ENCODE data around the gene FAM163B.
"Not testable (repeated sequence)": the region's sequence is repeated elsewhere in the genome, so short reads cannot be mapped to it uniquely, and the experiment has no call there.

FAM163B gene

DNA sequence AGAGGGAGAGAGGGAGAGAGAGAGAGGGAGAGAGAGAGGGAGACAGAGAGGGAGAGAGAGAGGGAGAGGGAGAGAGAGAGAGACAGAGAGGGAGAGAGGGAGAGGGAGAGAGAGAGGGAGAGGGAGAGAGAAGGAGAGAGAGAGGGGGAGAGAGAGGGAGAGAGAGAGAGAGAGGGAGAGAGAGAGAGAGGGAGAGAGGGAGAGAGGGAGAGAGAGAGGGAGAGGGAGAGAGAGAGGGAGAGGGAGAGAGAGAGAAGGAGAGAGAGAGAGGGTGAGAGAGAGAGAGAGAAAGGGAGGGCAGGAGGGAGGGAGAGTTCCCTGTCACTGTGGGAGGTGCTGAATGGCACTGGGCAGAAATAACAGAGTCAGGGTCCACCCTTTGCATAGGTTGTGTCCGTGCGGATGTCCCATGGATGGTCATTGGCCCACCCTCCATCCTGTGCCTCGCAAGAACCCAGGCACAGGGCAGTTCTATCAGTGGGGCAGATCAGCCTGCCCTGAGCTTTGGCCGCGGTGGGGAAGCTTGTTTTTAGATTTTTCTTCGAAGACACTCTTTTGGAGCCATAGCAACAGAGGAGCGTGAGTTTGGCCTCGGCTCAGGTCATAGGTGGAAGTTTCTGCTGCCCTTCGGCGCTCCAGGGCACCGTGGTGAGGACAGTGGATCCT is 44.6 kb downstream of the FAM163B start:
- no peak for DNase-seq

DNA sequence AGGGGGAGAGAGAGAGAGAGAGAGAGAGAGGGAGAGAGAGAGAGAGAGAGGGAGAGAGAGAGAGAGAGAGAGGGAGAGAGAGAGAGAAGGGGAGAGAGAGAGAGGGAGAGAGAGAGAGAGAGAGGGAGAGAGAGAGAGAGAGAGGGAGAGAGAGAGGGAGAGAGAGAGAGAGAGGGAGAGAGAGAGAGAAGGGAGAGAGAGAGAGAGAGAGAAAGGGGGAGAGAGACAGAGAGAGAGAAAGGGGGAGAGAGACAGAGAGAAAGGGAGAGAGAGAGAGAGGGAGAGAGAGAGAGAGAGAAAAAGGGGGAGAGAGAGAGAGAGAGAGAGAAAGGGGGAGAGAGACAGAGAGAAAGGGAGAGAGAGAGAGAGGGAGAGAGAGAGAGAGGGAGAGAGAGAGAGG is 45.4 kb downstream of the FAM163B start:
- not testable (repeated sequence) for DNase-seq

DNA sequence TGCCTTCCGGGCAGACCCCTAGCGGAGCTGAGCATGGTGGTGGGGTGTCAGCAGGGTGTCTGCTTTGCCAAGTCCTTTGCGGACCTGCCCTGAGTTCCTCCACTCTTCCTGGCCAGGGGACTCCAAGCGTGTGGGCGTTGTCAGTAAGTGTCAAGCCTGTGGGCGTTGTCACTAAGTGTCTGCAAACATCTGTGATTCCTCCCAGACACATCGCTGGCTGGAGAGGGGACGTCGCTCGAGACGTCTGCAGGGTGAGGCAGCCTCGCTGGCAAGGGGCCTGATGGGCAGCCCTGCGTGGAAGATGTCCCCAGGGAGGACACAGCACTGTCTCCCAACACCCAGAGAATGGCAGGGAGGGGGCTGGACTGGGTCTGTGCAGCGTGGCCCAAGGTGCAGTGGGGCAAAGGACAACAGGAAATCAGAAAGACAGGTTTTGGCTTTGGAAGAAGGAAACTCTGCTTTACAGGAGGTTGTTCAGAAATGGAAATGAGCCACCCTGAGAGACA is 45.8 kb downstream of the FAM163B start:
- no peak for DNase-seq

DNA sequence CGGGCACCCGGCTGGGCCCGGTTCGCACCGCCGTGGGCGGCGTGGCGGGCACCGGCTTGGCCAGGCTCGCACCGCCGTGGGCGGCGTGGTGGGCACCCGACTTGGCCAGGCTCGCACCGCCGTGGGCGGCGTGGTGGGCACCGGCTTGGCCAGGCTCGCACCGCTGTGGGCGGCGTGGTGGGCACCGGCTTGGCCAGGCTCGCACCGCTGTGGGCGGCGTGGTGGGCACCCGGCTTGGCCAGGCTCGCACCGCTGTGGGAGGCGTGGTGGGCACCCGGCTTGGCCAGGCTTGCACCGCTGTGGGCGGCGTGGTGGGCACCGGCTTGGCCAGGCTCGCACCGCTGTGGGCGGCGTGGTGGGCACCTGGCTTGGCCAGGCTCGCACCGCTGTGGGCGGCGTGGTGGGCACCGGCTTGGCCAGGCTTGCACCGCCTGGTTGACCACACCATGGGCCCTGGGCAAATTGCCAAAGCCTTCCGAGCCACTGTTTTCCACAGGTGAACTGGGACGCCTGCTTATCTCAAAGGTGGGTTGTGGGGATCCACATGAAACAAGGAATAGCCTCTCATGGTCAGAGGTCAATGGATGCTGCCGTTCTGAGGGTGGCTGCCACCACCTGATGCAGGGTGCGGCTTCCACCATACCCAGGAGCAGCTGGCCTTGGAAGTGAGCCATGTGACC is 46.4 kb downstream of the FAM163B start:
- DNase-seq = no peak

DNA sequence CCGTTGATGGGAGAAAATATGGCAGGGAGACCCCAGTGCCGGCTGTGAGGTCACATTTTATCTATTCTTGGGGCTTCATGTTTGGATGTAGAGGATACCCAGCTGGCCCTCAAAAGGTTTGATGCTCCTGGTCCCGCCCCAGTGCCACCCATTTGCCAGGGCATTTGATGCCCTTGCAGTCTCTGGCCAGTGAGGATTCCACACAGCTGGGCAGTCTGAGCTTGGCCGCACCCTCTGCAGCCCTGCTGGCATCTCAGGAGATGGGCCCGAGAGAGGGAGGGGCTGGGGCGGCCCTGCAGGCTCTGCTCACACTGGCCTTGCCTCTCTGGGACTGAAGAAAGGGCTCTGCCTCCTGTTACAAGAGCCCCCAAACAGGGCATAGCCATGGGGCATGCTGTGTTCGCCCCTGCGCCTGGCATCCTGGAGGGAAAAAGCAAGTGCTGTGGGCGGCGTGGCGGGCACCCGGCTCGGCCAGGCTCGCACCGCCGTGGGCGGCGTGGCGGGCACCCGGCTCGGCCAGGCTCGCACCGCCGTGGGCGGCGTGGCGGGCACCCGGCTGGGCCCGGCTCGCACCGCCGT is 47.1 kb downstream of the FAM163B start:
- no peak for DNase-seq

DNA sequence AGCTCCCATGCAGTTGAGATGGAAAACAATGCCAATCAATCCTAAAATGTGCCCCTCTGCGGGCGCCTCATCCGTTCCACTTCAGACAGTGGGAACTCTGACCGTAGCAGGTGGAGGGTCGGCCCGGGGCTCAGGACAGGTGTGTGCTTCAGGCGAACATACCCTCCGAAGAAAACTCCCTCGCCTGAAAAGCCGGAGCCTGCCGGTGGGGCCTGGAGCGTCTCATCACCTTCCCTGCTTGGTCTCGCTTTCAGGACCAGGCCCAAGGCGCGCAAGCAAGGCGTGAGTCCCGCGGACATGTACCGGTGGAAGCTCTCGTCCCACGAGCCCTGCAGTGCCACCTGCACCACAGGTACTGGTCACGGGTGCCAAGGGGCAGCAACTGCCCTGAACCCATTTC is 48.2 kb downstream of the FAM163B start:
- DNase-seq = no peak

DNA sequence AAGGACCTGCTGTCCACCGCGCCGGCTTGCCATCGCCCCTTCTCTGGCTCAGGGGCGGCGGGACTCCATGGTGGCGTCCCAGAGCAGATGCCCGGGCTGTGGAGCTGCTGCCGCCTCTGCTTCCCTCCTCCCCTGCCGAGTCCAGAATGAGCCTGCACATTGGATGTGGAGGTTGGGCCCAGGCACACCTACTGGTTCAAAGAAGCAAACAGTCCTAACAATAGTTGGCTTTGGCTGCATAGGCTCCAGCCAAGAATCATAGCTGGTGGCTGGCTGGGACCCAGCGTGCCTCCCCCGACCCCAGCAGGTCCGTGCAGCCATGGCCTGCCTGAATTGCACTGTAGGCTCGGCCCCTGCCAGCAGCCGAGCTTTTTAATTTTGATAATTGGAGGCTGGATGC is 48.9 kb downstream of the FAM163B start:
- DNase-seq = no peak

DNA sequence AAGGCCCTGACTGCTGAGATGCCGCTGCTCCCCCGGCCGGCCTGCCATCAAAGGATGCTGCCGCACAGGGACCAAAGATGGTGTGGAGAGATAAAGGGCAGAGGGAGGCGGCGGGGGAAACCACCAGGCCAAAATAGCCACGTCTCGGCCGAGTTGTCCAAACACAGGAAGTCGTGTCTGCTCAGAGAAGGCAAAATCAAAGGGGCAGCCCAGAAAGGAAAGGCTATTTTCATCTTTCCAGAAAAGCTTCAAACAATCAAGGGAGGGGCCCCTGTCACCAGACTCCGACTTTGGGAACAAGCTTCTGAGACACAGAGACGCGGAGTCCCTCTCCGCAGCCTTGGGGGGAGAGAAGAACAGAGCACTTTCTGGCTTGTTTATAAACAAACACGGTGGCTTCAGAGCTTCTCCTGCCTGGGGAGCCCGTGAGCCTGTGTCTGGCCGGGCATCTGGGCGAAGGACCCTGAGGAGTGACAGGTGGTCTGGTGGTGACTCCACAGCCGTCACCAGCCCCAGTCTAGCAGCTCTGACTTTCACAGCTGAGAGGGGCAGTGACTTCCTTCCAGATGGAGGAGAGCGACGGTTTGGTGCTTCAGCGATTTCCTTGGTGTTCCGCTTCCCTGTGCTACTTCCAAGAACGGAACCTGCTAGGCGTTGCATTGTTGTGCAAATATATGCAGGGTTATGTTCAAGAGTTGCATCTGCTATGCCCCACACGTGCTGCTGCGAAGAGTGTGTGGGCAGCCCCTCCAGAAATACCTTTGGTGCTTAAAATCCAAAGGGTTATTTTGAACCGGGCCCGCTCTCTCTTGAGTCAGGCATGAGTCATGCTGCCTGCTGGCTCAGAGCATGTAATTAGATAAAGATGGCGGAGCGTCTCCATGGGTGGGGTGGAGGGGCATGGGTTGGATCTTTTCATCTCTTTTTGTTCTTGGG is 50.7 kb downstream of the FAM163B start:
- no peak for DNase-seq

DNA sequence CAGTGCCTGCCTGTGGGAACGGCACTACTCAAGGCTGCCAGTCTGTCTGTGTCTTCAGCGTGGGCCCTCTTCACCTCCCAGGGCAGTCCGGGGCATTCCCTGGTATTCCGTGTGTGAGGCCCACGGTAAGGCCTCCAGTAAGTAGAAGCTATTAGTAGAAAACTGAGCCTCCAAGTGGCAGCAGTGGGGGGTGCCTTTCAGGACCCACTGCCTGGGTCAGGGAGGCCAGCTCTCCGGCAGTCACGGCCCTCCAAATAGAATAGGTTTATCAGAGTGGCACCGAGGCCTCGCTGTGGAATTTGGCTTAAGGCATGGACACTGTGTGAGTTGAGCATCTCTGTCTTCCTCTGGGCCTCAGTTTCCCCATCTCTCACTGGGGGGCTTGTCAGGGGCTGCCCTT is 51.6 kb downstream of the FAM163B start:
- no peak for DNase-seq

DNA sequence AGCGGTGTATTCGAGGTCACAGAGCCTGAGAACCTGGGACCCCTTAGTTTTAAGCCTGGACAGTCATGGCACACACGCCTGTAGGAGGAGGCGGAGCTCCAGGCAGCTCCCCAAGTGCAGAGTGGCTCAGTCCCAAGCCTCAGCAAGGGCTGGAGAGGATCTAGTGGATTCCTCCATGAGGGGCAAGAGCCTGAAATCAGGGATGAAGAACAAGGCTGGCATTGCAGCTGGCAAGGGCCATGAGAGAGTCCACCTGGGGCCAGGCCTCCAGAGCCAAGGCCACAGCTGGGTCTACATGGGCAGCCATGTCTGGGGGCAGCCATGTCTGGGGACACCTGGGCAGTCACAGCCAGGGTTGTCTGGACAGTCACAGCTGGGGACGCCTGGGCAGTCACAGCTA is 52.8 kb downstream of the FAM163B start:
- no peak for DNase-seq

DNA sequence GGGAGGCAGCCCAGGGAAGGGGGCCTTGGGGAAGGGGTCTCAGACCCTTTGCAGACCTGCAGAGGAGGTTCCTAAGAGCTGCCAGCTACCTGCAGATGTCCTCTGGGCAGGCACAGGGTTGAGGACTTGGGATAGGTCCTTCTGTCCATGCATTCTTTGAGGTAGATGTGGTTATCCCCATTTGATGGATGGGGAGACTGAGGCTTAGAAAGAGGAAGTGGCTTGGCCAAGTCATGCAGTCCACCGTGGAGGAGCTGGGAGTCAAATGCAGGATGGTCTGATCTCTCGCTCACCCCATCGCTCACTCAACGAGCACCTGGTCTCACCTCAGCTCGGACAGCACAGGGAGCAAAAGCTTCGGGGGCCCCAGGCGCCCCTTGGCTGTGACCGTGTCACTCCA is 54.5 kb downstream of the FAM163B start:
- DNase-seq = no peak

DNA sequence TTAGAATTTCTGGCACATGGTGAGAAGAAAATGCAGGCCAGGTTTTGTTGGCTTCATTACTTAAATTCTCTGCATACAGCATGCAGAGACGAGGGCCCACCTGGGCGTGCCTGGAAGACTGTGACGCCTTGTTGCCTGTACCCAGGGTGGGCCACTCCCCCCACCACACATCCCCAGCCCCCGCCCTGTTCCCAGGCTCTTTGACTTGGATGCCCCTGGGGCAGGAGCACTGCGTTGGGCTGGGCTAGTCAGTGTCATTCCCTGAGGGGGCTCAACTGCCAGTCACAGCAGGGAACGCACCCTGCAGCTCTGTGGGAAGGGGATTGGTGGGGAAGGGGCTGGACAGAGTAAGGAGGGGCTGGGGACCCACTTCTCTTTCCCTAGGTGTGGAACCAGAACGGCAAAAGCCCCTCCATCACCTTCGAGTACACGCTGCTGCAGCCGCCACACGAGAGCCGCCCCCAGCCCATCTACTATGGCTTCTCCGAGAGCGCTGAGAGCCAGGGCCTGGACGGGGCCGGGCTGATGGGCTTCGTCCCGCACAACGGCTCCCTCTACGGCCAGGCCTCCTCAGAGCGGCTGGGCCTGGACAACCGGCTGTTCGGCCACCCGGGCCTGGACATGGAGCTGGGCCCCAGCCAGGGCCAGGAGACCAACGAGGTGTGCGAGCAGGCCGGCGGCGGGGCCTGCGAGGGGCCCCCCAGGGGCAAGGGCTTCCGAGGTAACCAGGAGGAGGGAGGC is 55.0 kb downstream of the FAM163B start:
- DNase-seq = no peak

DNA sequence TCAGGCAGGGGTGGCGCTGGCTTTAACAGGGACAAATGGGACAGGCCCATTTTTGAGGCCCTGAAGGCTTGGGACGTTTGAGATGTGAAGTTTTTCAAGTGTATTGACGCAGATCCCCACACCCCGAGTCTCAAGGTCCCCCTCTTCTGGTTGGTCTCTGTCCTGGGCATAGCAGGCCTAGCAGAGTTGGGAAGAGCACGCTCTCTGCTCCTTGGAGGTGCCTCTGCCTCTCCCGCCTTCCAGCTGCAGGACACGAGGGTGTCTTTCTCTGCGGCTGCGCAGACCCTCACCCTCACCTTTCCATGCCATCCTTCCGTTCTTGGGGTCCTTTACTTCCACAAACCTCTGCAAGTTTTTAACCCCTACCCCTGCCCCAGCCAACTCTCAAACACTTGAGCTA is 56.1 kb downstream of the FAM163B start:
- DNase-seq = no peak

DNA sequence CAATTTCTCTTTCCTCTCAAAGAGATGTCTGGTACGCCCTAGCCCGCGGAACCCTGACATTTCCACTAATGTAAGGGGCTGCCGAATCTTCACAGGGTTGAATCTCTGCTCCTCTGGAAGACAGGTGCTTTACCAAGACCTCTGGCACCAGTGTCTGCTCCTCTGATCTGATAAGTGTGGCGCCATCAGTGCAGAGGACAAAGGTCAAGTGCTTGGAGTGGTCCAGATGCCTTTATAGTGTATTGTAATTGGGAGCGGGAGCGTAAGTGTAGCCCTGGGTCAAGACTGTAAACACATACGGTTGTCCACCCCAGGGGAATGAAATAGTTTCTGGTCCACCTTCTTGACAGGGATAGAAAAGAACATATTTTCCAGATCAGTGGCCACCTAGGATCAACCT is 57.0 kb downstream of the FAM163B start:
- no peak for DNase-seq

DNA sequence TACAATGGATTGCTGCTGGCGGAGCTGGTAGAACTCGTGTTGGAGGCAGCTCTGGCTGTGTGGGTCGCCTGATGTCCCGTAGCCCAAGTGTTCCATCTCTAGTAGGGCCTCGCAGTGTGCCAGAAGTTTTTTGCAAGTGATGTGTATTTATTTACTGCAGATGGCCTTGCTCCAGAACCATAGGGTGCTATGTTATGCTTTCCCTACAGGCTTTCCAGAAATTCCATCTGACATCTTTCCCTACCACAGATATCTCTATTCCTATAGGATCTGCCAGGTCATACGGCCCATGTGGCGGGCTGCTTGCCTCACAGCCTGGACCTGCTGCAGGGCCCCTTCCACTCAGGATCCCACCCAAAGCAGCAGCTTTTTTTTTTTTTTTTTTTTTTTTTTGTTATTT is 57.7 kb downstream of the FAM163B start:
- DNase-seq = no peak

DNA sequence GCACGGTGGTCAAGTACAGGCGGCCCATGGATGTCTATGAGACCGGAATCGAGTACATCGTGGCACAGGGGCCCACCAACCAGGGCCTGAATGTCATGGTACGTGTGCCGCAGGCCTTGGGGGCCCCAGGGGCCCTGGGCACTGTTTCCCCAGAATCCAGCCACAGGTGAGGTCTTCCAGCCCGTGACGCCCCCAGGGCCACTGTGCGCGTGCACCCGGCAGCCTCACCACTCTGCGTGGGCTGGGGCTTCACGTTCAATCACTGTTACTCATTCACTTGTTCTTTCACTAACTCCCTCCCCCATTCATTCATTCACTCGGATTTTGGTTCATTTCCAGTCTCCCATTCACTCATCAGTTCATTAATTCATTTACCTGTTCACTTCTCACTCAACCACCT is 62.1 kb downstream of the FAM163B start:
- DNase-seq = no peak

DNA sequence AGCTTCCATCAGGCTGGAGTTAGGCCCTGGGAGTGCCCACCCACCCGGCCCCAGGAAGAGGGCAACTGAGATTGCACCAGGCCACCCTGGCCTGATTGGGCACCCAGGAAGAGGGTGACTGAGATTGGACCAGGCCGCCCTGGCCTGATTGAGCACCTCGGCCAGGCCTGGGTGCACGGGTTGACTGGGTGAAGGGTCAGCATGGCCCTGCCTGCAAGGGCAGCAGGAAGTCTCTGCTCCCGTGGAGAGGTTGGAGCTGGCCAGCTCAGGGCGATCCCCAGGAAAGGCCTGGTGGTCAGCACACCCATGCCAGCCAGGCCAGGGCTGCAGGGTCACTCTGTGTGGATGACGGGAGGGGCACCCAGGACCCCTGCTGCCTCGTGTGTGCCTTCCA is 62.9 kb downstream of the FAM163B start:
- no peak for DNase-seq

DNA sequence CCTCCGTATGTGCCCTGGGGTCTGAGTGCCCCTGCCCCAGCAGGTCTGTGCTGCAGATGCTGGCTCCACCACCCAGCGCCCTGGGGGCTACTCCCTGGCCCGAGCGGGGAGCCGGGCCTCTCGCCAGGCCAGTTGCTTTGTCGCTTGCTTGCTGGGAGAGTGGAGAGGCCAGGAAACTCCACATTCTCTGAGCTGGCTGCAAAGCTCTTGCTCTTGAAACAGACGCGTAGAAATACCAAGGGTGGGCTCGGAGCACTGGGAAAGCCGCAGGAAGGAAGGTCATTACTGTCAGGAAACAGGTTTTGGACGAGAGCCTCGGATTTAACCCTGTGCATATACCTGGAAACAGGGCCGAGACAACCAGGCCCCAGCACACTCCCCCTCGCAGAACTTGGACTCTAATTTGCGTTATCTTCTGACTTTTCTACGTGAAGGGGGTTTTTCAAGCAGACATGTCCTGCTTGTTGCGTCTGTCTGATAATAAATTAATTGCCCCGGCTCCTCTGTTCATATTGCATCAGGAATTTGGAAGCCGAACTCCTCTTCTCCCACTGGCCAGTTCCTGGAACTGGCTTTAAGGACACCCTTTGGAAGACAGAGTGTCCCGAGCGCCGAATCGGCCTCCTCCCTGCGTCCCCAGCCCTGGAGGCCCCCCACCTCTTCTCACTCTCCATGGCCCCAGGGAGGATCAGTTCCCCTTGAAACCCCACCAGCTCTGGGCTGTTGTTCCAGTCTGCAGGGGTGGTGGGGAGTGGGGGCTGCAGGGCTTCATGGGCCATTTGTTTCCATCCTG is 63.5 kb downstream of the FAM163B start:
- no peak for DNase-seq

DNA sequence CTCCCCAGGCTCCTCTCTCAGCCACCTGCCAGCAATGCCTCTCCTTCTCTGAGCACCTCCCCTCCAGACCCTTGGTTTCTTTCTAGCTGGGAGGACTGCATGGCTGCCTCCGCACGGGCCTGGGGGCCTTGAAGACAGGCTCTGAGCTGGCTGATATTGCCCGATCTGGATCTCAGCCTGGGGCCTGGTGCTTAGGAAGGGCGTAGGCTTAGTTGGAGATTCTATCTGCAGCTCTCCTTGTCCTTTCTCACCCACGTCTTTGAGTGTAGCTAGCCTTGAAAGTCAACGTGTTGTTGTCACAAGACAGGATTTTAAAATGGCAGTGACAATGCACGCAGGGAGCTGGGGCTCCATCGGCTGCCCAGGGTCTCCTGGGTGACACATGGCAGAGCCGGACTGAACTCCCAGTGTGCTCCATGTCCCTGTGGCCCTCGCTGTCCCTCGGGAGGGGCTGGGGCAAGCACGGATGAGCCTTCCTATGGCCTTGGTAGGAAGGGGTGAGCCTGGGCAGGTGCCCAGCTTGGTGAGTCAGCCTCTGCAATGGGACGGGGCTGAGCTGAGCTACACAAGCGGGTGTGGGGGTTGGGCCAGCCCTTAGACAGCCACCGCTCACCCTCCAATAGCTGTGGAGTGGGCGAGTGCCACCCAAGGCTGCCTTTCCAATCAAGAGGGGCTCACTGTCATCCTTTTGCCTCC is 65.3 kb downstream of the FAM163B start:
- DNase-seq = no peak

DNA sequence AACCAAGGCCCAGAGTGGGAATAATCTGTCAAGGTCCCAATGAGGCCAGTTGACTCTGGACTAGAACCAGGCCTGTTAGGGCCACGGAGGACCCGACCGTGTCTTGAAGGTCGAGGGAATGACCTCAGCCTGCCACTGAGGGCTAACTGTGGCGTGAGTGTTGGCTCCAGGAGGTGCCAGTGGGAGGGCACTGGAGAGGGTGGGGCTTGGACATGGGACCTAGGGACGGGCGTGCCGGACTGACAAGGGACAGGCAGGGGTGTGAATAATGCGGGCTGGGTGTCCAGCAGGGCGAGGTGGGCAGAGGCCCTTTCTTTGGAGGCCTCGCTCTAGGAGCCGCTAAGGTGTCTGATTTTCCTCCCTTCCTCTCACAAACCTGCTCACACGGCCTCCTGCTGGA is 67.2 kb downstream of the FAM163B start:
- no peak for DNase-seq

DNA sequence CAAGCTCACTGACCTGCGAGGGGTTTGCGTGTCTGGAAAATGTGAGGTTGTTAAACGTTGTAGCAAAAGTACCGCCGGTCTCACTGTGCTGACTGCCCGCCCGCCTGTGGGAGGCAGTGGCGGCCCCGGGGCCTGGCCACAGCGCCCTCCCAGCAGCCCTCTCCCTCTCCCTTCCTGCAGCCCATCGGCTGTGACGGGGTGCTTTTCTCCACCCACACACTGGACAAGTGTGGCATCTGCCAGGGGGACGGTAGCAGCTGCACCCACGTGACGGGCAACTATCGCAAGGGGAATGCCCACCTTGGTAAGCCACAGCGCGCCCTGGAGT is 68.5 kb downstream of the FAM163B start:
- no peak for DNase-seq
